Measurements from ENCODE around the gene EVA1C. TPM values are rescaled to one million over a fixed set of nuclear protein-coding genes. Genes with fewer than 3 reads are reported as not detected.
"Not testable (repeated sequence)": the region's sequence is repeated elsewhere in the genome, so short reads cannot be mapped to it uniquely, and the experiment has no call there.

Gene EVA1C
- polyA plus RNA-seq, 1 donor (not counting 4 experiments of a cell fraction or from before 2014, with no cell fraction given), result 15.3 TPM

GRCh38 chr21:32461503-32461902 is 49.0 kb downstream of the EVA1C start:
- H3K9me3 ChIP-seq (ENCODE audit: control insufficient read depth, low read depth, low read length), result no peaks in the 10 kb centered on the region
- no peak overlapping the region for H3K27ac ChIP-seq (ENCODE audit: control insufficient read depth, insufficient read depth, low read length)
- TF ChIP-seq EZH2 (IDR thresholded peaks at IDR 0.05; ENCODE audit: low read length), result no peak
- no peak for TF ChIP-seq CTCF (optimal IDR thresholded peaks at IDR 0.05 in 1 of 3, IDR thresholded peaks at IDR 0.05 in 1 of 3, conservative IDR thresholded peaks at IDR 0.05 in 1 of 3; ENCODE audit: extremely low read depth in 1 of 3, insufficient read depth in 2 of 3, low read length in 3 of 3)
- no peaks in the 10 kb centered on the region for H3K27me3 ChIP-seq (ENCODE audit: control insufficient read depth, extremely low read depth, insufficient read depth, low read length)
- dilution Hi-C loops (cut with MboI; ENCODE audit: extremely low pct_ligation_motif_present, low sequenced_read_pairs), result no loop called here
- H3K36me3 ChIP-seq (ENCODE audit: control insufficient read depth in 2 of 2, extremely low read depth in 1 of 2, insufficient read depth in 2 of 2, low read length in 2 of 2), result peaks cover 0 to 11% of the 10 kb centered on the region in 2 experiments
- H2AFZ ChIP-seq (ENCODE audit: control insufficient read depth, low read length), result no peak overlapping the region
- H4K20me1 ChIP-seq (ENCODE audit: control insufficient read depth, extremely low read depth, insufficient read depth, low read length), result no peaks in the 10 kb centered on the region
- no peaks in the 10 kb centered on the region for H3K9me1 ChIP-seq (ENCODE audit: control insufficient read depth, extremely low read depth, insufficient read depth, low read length)
- no peak overlapping the region for H3K9ac ChIP-seq (ENCODE audit: control insufficient read depth, extremely low read depth, insufficient read depth, low read length)
- FAIRE-seq (no peak), DNase-seq (ENCODE audit: low read depth, low spot score) (no peak)
- H3K4me3 ChIP-seq (ENCODE audit: control insufficient read depth in 2 of 3, extremely low read depth in 1 of 3, insufficient read depth in 2 of 3, low read depth in 1 of 3, low read length in 3 of 3), result no peak overlapping the region
- no peaks in the 10 kb centered on the region for H3K79me2 ChIP-seq (ENCODE audit: control insufficient read depth, insufficient read depth, low read length)
- H3K4me2 ChIP-seq (ENCODE audit: control insufficient read depth, extremely low read depth, insufficient read depth, low read depth, low read length), result no peak overlapping the region
- H3K4me1 ChIP-seq (ENCODE audit: control insufficient read depth, extremely low read depth, insufficient read depth, low read length), result no peaks in the 10 kb centered on the region

- H4K20me1 ChIP-seq (ENCODE audit: control insufficient read depth, extremely low read depth, insufficient read depth, low read length); H3K4me1 ChIP-seq (ENCODE audit: control insufficient read depth, extremely low read depth, insufficient read depth, low read length); H3K79me2 ChIP-seq (ENCODE audit: control insufficient read depth, insufficient read depth, low read length); H3K9me1 ChIP-seq (ENCODE audit: control insufficient read depth, extremely low read depth, insufficient read depth, low read length); DNase-seq (ENCODE audit: low read depth, low spot score); H3K4me2 ChIP-seq (ENCODE audit: control insufficient read depth, extremely low read depth, insufficient read depth, low read depth, low read length); FAIRE-seq; H3K27ac ChIP-seq (ENCODE audit: control insufficient read depth, insufficient read depth, low read length); H3K27me3 ChIP-seq (ENCODE audit: control insufficient read depth, extremely low read depth, insufficient read depth, low read length); H3K9me3 ChIP-seq (ENCODE audit: control insufficient read depth, low read depth, low read length); dilution Hi-C loops (cut with MboI; ENCODE audit: extremely low pct_ligation_motif_present, low sequenced_read_pairs); H2AFZ ChIP-seq (ENCODE audit: control insufficient read depth, low read length); H3K9ac ChIP-seq (ENCODE audit: control insufficient read depth, extremely low read depth, insufficient read depth, low read length); H3K4me3 ChIP-seq (ENCODE audit: control insufficient read depth in 2 of 3, extremely low read depth in 1 of 3, insufficient read depth in 2 of 3, low read depth in 1 of 3, low read length in 3 of 3): not testable (repeated sequence)
- peaks cover under 1 to 11% of the 10 kb centered on the region in 2 experiments for H3K36me3 ChIP-seq (ENCODE audit: control insufficient read depth in 2 of 2, extremely low read depth in 1 of 2, insufficient read depth in 2 of 2, low read length in 2 of 2)
Observed at GRCh38 chr21:32462564-32462963, 50.1 kb downstream of the EVA1C start.

GRCh38 chr21:32463367-32463766 is 50.9 kb downstream of the EVA1C start:
- H3K79me2 ChIP-seq (ENCODE audit: control insufficient read depth, insufficient read depth, low read length), result no peaks in the 10 kb centered on the region
- H3K36me3 ChIP-seq (ENCODE audit: control insufficient read depth in 2 of 2, extremely low read depth in 1 of 2, insufficient read depth in 2 of 2, low read length in 2 of 2), result peaks cover 1 to 11% of the 10 kb centered on the region in 2 experiments
- no peaks in the 10 kb centered on the region for H3K4me1 ChIP-seq (ENCODE audit: control insufficient read depth, extremely low read depth, insufficient read depth, low read length)
- FAIRE-seq (no peak), DNase-seq (ENCODE audit: low read depth, low spot score) (no peak)
- no peaks in the 10 kb centered on the region for H3K9me1 ChIP-seq (ENCODE audit: control insufficient read depth, extremely low read depth, insufficient read depth, low read length)
- no peaks in the 10 kb centered on the region for H3K9me3 ChIP-seq (ENCODE audit: control insufficient read depth, low read depth, low read length)
- H3K27ac ChIP-seq (ENCODE audit: control insufficient read depth, insufficient read depth, low read length), result no peak overlapping the region
- no peak overlapping the region for H3K4me2 ChIP-seq (ENCODE audit: control insufficient read depth, extremely low read depth, insufficient read depth, low read depth, low read length)
- no peaks in the 10 kb centered on the region for H3K27me3 ChIP-seq (ENCODE audit: control insufficient read depth, extremely low read depth, insufficient read depth, low read length)
- no peak overlapping the region for H3K4me3 ChIP-seq (ENCODE audit: control insufficient read depth in 2 of 3, extremely low read depth in 1 of 3, insufficient read depth in 2 of 3, low read depth in 1 of 3, low read length in 3 of 3)
- H4K20me1 ChIP-seq (ENCODE audit: control insufficient read depth, extremely low read depth, insufficient read depth, low read length), result no peaks in the 10 kb centered on the region
- H3K9ac ChIP-seq (ENCODE audit: control insufficient read depth, extremely low read depth, insufficient read depth, low read length), result no peak overlapping the region
- H2AFZ ChIP-seq (ENCODE audit: control insufficient read depth, low read length), result no peak overlapping the region
- TF ChIP-seq EZH2 (IDR thresholded peaks at IDR 0.05; ENCODE audit: low read length), result no peak
- no peak for TF ChIP-seq CTCF (optimal IDR thresholded peaks at IDR 0.05 in 1 of 3, IDR thresholded peaks at IDR 0.05 in 1 of 3, conservative IDR thresholded peaks at IDR 0.05 in 1 of 3; ENCODE audit: extremely low read depth in 1 of 3, insufficient read depth in 2 of 3, low read length in 3 of 3)
- dilution Hi-C loops (cut with MboI; ENCODE audit: extremely low pct_ligation_motif_present, low sequenced_read_pairs), result no loop called here

Data from keratinocyte (primary cell).